ENCODE measurements around the gene LGALS1. TPM values are rescaled to one million over a fixed set of nuclear protein-coding genes. Genes with fewer than 3 reads are reported as not detected.

LGALS1 gene
- total RNA-seq, 1 experiment from 2014 or later, result 32.8 TPM

DNA sequence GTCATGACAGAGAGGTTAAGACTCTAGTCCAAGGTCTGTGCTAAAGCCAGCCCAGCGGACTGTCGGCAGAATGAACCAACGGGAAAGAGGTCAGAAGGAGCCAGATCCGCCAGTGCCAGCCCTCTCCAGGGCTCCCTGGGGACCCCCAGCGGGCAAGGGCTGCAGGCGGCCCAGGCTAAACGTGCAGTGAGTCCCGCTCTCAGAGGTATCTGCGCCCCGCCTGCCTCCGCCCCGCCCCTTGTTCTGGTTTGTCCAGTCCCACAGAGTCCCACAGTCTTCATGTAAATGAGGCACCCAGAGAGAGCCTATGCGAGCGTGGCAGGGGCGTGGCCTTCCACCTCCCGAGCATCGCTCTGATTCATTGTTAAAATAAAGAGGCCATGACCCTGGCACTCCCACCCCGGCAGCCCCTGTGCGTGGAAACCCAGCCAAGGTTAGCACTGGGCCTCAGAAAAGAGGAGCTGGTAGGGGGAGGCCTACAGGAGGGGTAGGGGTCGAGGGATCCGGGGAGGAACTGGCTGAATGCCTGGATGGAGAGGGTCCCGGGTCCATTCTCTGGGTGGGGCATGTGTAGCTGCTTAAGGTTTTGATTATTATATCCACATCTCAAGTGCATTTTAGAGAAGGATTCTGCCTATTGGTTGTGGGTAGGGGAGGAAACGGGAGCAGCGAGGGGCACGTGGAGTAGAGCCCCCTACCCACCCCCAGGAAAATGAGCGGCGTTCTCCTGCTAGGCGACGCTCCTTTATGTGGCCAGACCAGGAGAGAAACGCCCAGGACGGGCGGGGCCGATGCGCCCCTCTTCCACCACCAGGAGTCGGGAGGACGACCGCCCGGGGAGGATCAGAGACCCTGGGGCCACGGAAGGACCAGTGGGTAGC is 21.5 kb downstream of the LGALS1 start, which contains the start of gene TRIOBP:
Gene TRIOBP, plus strand, starts transcription at position 392 of the 881 bp plus-strand sequence. CDS start 4,318 bp downstream, outside the sequence.
- H3T11ph ChIP-seq (ENCODE audit: low read length), result no peak within 1 kb of the TSS
- no peaks in the 10 kb centered on the region for H3K9me3 ChIP-seq (ENCODE audit: control insufficient read depth, low read depth, low read length)
- H3K79me1 ChIP-seq (ENCODE audit: insufficient read depth, low read depth, low read length, poor library complexity, severe bottlenecking), result no peaks in the 10 kb centered on the region
- H3K79me2 ChIP-seq (ENCODE audit: insufficient read depth, low read length), result no peaks in the 10 kb centered on the region
- WGBS (ENCODE audit: extremely low coverage, insufficient read length, low lambda C conversion rate), result no CpG with 5 or more reads among the region's 39 CpGs
- H3K56ac ChIP-seq (ENCODE audit: insufficient read length, low read depth, low read length), result no peak within 1 kb of the TSS
- peaks cover 1% of the 10 kb centered on the region for H3K27me3 Mint-ChIP-seq (ENCODE audit: low read depth)
- H3K23me2 ChIP-seq (ENCODE audit: insufficient read length, low read depth, low read length, poor library complexity, severe bottlenecking), result no peaks in the 10 kb centered on the region
- H3K27ac ChIP-seq (ENCODE audit: insufficient read length, low read depth, low read length), result no peak within 1 kb of the TSS
- no peaks in the 10 kb centered on the region for H3K27me3 ChIP-seq (ENCODE audit: insufficient read depth, low read length)
- TF ChIP-seq, protein P1, sequence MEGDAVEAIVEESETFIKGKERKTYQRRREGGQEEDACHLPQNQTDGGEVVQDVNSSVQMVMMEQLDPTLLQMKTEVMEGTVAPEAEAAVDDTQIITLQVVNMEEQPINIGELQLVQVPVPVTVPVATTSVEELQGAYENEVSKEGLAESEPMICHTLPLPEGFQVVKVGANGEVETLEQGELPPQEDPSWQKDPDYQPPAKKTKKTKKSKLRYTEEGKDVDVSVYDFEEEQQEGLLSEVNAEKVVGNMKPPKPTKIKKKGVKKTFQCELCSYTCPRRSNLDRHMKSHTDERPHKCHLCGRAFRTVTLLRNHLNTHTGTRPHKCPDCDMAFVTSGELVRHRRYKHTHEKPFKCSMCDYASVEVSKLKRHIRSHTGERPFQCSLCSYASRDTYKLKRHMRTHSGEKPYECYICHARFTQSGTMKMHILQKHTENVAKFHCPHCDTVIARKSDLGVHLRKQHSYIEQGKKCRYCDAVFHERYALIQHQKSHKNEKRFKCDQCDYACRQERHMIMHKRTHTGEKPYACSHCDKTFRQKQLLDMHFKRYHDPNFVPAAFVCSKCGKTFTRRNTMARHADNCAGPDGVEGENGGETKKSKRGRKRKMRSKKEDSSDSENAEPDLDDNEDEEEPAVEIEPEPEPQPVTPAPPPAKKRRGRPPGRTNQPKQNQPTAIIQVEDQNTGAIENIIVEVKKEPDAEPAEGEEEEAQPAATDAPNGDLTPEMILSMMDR (conservative IDR thresholded peaks at IDR 0.05), result peak; percentile 63
- no peak within 1 kb of the TSS for H3K4ac ChIP-seq (ENCODE audit: low read depth, low read length)
- peak within 1 kb of the TSS; percentile 72 to 96 (median 95); a peak in 6 of 7 replicates for H3K27ac Mint-ChIP-seq
- H2AFZ ChIP-seq (ENCODE audit: low read length), result no peak within 1 kb of the TSS
- peak within 1 kb of the TSS; percentile 9 for H3K9ac ChIP-seq (ENCODE audit: extremely low read depth, insufficient read length, low read length)
- H2BK20ac ChIP-seq (ENCODE audit: low read depth, low read length, poor library complexity, severe bottlenecking), result no peak within 1 kb of the TSS
- peak within 1 kb of the TSS; percentile 56; the same call in 1 of the 2 replicates for H3K14ac ChIP-seq (ENCODE audit: insufficient read depth, low read length)
- H2BK5ac ChIP-seq (ENCODE audit: insufficient read length, low read length), result no peak within 1 kb of the TSS
- no peaks in the 10 kb centered on the region for H3K9me3 Mint-ChIP-seq
- DNase-seq, result peak; percentile 99
- no peak within 1 kb of the TSS for H2BK12ac ChIP-seq (ENCODE audit: insufficient read length, low read depth, low read length)
- no peak within 1 kb of the TSS for H4K91ac ChIP-seq (ENCODE audit: insufficient read length, low read depth, low read length)
- H3K18ac ChIP-seq (ENCODE audit: insufficient read length, low read depth, low read length), result peak within 1 kb of the TSS; percentile 25
- no peak within 1 kb of the TSS for H3K23ac ChIP-seq (ENCODE audit: insufficient read length, low read depth, low read length)
- H2BK120ac ChIP-seq (ENCODE audit: low read depth, low read length, poor library complexity, severe bottlenecking), result no peak within 1 kb of the TSS
- no peak within 1 kb of the TSS for H2AK5ac ChIP-seq (ENCODE audit: insufficient read length, low read length)
- H3K4me3 Mint-ChIP-seq, result peak within 1 kb of the TSS; percentile 86 to 97
- H3K36me3 Mint-ChIP-seq (ENCODE audit: insufficient read depth in 1 of 3, low read depth in 3 of 3), result peaks cover 19 to 47% (median 45%) of the 10 kb centered on the region in 3 experiments
- H3K4me1 ChIP-seq (ENCODE audit: insufficient read depth, low read length), result peaks cover 2% of the 10 kb centered on the region; the same call in 1 of the 2 replicates
- no peak within 1 kb of the TSS for H4K5ac ChIP-seq (ENCODE audit: insufficient read length, low read depth, low read length)
- H2BK15ac ChIP-seq (ENCODE audit: low read depth, low read length), result no peak within 1 kb of the TSS
- no peaks in the 10 kb centered on the region for H4K20me1 ChIP-seq (ENCODE audit: control insufficient read depth, insufficient read depth, insufficient read length)
- H3K4me1 Mint-ChIP-seq, result peaks cover 11 to 12% of the 10 kb centered on the region in 2 experiments
- H4K8ac ChIP-seq (replicated peaks; ENCODE audit: insufficient read length, low read depth, low read length), result no peak within 1 kb of the TSS
- H3K4me2 ChIP-seq (ENCODE audit: insufficient read depth, insufficient read length, low read length), result peak within 1 kb of the TSS; percentile 66
